Astrocyte of the cerebellum (primary cell): ENCODE data around the gene RAPGEF2.

Experiments used
- DNase-seq: peaks from one replicate; pipeline ENCODE4 v3.0.0-alpha.2; 2011; ENCODE audit warnings: low read depth
- H3K4me3 ChIP-seq: 2 replicates; pipeline ENCODE4 v1.5.1; 2011; ENCODE audit warnings: mild to moderate bottlenecking, low read depth, low read length, moderate library complexity
- in situ Hi-C: cut with HindIII; loops from 2 replicates; pipeline ENCODE4 v1.10.0; 2017; ENCODE audit warnings: low sequenced_read_pairs
- TF ChIP-seq, protein P1 (sequence below): IDR thresholded peaks from 2 replicates; pipeline ENCODE4 v1.5.1; 2012; ENCODE audit warnings: low read length, low read depth, moderate library complexity, mild to moderate bottlenecking; ENCODE audit errors: missing control alignments

RAPGEF2 gene

DNA sequence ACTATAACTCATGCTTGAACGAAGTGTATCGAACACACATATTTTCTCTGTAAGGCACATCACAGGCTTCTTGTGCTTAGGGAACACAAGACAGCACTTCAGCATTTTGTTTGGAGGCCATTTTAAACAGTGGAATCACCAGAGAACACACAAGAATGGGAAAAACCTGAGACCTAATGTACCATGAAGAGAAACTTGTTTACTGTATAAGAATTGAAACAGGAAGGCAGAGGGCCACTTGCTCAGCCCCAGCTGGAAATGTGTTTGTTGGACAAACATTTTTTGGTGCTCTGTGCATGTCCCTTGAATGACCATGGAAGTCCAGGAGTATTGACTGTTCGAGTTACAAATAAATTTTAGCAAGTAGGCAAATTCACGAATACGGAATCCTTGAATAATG lies 47.5 kb downstream of the RAPGEF2 start:
- in situ Hi-C loops: no loop called here
- no peak overlapping the region for H3K4me3 ChIP-seq
- no peak for DNase-seq
- TF ChIP-seq, protein P1, sequence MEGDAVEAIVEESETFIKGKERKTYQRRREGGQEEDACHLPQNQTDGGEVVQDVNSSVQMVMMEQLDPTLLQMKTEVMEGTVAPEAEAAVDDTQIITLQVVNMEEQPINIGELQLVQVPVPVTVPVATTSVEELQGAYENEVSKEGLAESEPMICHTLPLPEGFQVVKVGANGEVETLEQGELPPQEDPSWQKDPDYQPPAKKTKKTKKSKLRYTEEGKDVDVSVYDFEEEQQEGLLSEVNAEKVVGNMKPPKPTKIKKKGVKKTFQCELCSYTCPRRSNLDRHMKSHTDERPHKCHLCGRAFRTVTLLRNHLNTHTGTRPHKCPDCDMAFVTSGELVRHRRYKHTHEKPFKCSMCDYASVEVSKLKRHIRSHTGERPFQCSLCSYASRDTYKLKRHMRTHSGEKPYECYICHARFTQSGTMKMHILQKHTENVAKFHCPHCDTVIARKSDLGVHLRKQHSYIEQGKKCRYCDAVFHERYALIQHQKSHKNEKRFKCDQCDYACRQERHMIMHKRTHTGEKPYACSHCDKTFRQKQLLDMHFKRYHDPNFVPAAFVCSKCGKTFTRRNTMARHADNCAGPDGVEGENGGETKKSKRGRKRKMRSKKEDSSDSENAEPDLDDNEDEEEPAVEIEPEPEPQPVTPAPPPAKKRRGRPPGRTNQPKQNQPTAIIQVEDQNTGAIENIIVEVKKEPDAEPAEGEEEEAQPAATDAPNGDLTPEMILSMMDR: no peak

DNA sequence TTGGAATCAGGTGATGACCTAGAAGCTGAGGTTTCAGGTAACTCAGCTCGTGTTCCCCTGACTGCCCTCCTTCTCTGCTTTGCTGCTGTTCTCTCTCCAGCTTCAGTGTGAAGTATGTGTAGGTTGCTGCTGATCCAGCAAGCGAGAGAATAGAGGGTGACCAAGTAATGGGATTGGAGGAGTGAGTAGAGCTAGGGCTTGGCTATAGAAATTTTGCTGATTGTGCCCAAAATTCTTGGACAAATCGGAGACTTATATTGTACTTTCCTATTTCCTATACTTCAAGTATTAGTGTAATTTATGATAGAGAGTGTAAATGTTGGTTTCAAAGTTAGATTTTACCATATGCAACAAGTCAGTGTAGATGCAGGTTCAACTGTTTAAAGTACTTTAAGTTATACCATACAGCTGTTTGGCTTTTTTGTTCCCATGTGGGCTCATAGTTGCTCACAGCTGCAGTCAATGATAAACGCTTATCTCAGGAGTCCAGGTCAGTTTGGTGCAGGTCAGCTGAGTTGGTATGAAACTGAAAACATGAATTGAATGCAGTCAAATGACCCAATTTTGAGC lies 48.0 kb downstream of the RAPGEF2 start:
- H3K4me3 ChIP-seq: no peak overlapping the region
- TF ChIP-seq, protein P1: no peak
- in situ Hi-C loops: no loop called here
- DNase-seq: no peak

DNA sequence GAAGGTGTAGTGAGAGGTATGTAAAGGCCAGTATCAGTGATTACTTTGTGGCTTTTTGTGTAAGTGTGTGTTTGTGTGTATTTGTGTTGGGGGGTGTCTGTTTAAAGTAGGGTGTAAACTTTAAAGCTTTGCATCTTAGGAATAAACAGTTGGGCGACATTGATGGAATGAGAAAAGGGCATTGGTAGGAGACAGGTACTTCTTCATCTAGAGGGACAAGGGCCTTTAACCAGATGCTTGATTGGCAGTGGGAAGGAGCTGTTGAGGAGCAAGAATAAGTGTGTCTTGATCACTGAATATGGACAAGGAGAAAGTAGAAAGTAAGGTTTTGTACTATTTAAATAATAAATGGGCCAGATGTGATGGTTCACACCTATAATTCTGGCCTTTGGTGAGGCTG lies 48.8 kb downstream of the RAPGEF2 start:
- H3K4me3 ChIP-seq: no peak overlapping the region
- in situ Hi-C loops: no loop called here
- TF ChIP-seq, protein P1: no peak
- DNase-seq: no peak

DNA sequence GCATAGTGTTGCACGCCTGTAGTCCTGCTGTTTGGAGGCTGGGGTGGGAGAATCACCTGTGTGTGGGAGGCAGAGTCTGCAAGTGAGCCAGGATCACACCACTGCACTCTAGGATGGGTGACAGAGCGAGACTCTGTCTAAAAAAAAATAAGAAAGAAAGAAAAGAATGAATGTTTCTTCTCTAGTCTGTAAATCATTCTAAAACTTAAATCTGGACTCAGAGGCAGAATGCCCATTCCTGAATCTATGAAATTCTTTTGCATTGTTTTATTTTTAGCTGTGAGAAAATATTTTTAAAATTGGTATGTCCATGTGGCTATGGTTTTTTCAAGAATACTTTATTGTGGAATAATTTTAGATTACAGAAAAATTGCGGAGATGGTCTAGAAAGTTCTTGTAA lies 49.3 kb downstream of the RAPGEF2 start:
- H3K4me3 ChIP-seq: no peak overlapping the region
- in situ Hi-C loops: no loop called here
- TF ChIP-seq, protein P1: no peak
- DNase-seq: no peak

DNA sequence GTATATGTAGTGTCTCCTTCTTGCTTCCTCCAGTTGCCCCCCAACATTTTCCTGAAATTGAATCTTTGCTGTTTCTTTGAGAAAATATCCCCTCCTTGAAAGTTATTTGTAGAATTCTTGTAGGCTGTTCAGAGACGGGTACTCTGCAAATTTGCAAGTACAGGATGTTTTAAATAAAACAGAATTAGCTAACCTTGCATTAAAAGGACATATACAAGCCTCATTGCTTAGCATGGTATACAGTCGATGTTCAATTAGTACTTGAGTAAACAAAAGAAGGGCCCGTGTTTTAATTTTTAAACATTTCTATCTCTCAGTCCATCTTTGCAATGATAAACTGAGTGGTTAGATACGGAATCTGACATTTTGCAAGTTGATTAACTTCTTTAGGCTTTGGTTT lies 50.8 kb downstream of the RAPGEF2 start:
- in situ Hi-C loops: no loop called here
- H3K4me3 ChIP-seq: no peak overlapping the region
- no peak for DNase-seq
- TF ChIP-seq, protein P1: no peak

DNA sequence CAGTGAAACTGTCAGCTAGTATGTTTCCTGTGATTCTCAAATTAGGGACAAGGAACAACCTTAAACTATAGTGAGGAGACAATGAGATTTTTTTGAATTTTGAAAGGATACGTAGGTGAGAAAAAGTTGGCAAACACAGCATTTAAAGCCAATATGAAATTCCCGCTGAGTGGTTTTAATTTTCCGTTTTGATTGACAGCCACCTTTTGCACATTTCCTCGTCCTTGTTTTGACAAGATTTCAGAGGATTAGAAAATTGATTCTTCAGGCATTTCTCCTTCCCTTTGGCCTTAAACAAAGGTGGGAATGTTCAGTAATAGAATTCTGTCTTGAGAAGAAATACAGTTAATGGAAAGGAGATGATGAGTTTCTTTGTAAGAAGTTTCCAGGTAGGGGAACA lies 52.2 kb downstream of the RAPGEF2 start:
- no peak for DNase-seq
- no peak overlapping the region for H3K4me3 ChIP-seq
- TF ChIP-seq, protein P1: no peak
- in situ Hi-C loops: no loop called here
